IMR-90 (cell line): Measurements from ENCODE around the gene SNAPIN. TPM values are rescaled to one million over a fixed set of nuclear protein-coding genes. Genes with fewer than 3 reads are reported as not detected.

Experiments
- ATAC-seq: fragments of 200-7000 bp; cut with Tn5 transposase; 2 replicates; pipeline ENCODE4 v1.9.1; 2020; ENCODE audit warnings: low read depth, mild to moderate bottlenecking, moderate library complexity
- BruUV-seq: library from RNA; stranded (reverse); fragments of 400-500 nt; replicated peaks from 2 replicates; lab custom pipeline; 2021; lab: Mats Ljungman, UMichigan
- CTCF ChIA-PET: fragments of 300-600 bp; formaldehyde crosslinking; extraction: SDS; loops from one replicate; lab custom pipeline; 2021; ENCODE audit warnings: antibody characterized with exemption; lab: Yijun Ruan, JAX
- POLR2A ChIA-PET: fragments of 300-600 bp; sonication (Branson Sonifier 250); formaldehyde crosslinking; loops from one replicate; lab custom pipeline; 2022; ENCODE audit warnings: antibody characterized with exemption; ENCODE audit not compliant: unreplicated experiment; lab: Charles Lee
- DNase-seq: peaks from one replicate; pipeline ENCODE4 v3.0.0; 2013
- H2AFZ ChIP-seq: replicated peaks from 2 replicates; pipeline ENCODE3; 2013; ENCODE audit warnings: low read length, mild to moderate bottlenecking; ENCODE audit not compliant: poor library complexity
- H2AK5ac ChIP-seq: 2 replicates; pipeline ENCODE4 v1.6.1; 2013; ENCODE audit warnings: low read depth, low read length, inconsistent platforms
- H2AK9ac ChIP-seq: replicated peaks from 2 replicates; pipeline ENCODE3; 2013; ENCODE audit warnings: mild to moderate bottlenecking, low read depth, low read length, moderate library complexity; ENCODE audit not compliant: poor library complexity
- H2BK120ac ChIP-seq: 2 replicates; pipeline ENCODE4 v1.6.1; 2013; ENCODE audit warnings: low read depth, low read length, inconsistent platforms
- H2BK15ac ChIP-seq: 3 replicates; pipeline ENCODE4 v1.6.1; 2013; ENCODE audit warnings: low read depth, low read length, inconsistent platforms
- H2BK20ac ChIP-seq: 2 replicates; pipeline ENCODE4 v1.6.1; 2013; ENCODE audit warnings: low read depth, mild to moderate bottlenecking, inconsistent platforms, low read length, moderate library complexity
- H2BK5ac ChIP-seq: 2 replicates; pipeline ENCODE4 v1.6.1; 2013; ENCODE audit warnings: mild to moderate bottlenecking, low read depth, low read length, inconsistent platforms; ENCODE audit not compliant: poor library complexity, severe bottlenecking
- H3K14ac ChIP-seq: replicated peaks from 2 replicates; pipeline ENCODE4 v1.6.1; 2013; ENCODE audit warnings: low read depth, low read length, inconsistent platforms
- H3K18ac ChIP-seq: 2 replicates; pipeline ENCODE4 v1.6.1; 2013; ENCODE audit warnings: low read depth, low read length, control low read depth
- H3K23ac ChIP-seq: 2 replicates; pipeline ENCODE4 v1.6.1; 2013; ENCODE audit warnings: low read depth, low read length, inconsistent platforms
- H3K27ac ChIP-seq: 2 replicates; pipeline ENCODE4 v1.5.1; 2013; ENCODE audit warnings: mild to moderate bottlenecking, control low read depth, low read length; ENCODE audit not compliant: insufficient read depth
- H3K27me3 ChIP-seq: 2 replicates; pipeline ENCODE4 v1.6.1; 2013; ENCODE audit warnings: low read length; ENCODE audit not compliant: control insufficient read depth, insufficient read depth
- H3K36me3 ChIP-seq: 2 replicates; pipeline ENCODE4 v1.6.1; 2013; ENCODE audit warnings: low read length, mixed read lengths; ENCODE audit not compliant: control insufficient read depth, insufficient read depth
- H3K4ac ChIP-seq: 2 replicates; pipeline ENCODE4 v1.6.1; 2013; ENCODE audit warnings: low read depth, low read length, inconsistent platforms
- H3K4me1 ChIP-seq: 2 replicates; pipeline ENCODE4 v1.6.1; 2013; ENCODE audit warnings: low read length, mixed read lengths; ENCODE audit not compliant: control insufficient read depth, insufficient read depth
- H3K4me2 ChIP-seq: 2 replicates; pipeline ENCODE4 v1.6.1; 2013; ENCODE audit warnings: low read depth, mild to moderate bottlenecking, control low read depth, low read length, moderate library complexity
- H3K4me3 ChIP-seq: 2 replicates; pipeline ENCODE4 v1.5.1; 2013; ENCODE audit warnings: low read depth, mild to moderate bottlenecking, control low read depth, low read length, moderate library complexity; ENCODE audit not compliant: insufficient read depth
- H3K56ac ChIP-seq: 2 replicates; pipeline ENCODE4 v1.6.1; 2013; ENCODE audit warnings: low read length, inconsistent platforms; ENCODE audit not compliant: insufficient read depth; ENCODE audit errors: extremely low read depth
- H3K79me1 ChIP-seq, 2 experiments: 2 replicates each; pipeline ENCODE4 v1.6.1; 2013; ENCODE audit warnings: low read length in 2 of 2, inconsistent platforms in 1 of 2, low read depth in 1 of 2
- H3K9ac ChIP-seq: 2 replicates; pipeline ENCODE4 v1.6.1; 2013; ENCODE audit warnings: low read depth, low read length, control low read depth
- H3K9me1 ChIP-seq: 2 replicates; pipeline ENCODE4 v1.6.1; 2013; ENCODE audit warnings: low read length, inconsistent platforms; ENCODE audit not compliant: insufficient read depth
- H3K9me3 ChIP-seq: 2 replicates; pipeline ENCODE4 v1.6.1; 2013; ENCODE audit warnings: low read length; ENCODE audit not compliant: control insufficient read depth, insufficient read depth
- H4K20me1 ChIP-seq: 2 replicates; pipeline ENCODE4 v1.6.1; 2013; ENCODE audit warnings: low read length, inconsistent platforms; ENCODE audit not compliant: insufficient read depth
- H4K5ac ChIP-seq: 2 replicates; pipeline ENCODE4 v1.6.1; 2013; ENCODE audit warnings: mild to moderate bottlenecking, low read depth, low read length, control low read depth
- H4K8ac ChIP-seq, 2 experiments: 2 replicates each; pipeline ENCODE4 v1.6.1; 2013; ENCODE audit warnings: low read depth in 2 of 2, low read length in 2 of 2, control low read depth in 1 of 2, inconsistent platforms in 1 of 2
- H4K91ac ChIP-seq: 2 replicates; pipeline ENCODE4 v1.6.1; 2013; ENCODE audit warnings: low read depth, low read length, inconsistent platforms; ENCODE audit not compliant: insufficient read depth
- BHLHE40 ChIP-seq: fragments of 150-350 bp; IDR thresholded peaks from 2 replicates; pipeline ENCODE4 v1.6.1; 2016; ENCODE audit warnings: mild to moderate bottlenecking, low read depth, low read length
- CEBPB ChIP-seq: IDR thresholded peaks from 2 replicates; pipeline ENCODE4 v1.6.1; 2012; ENCODE audit warnings: low read depth, low read length, improper control_type of control experiment
- CHD1 ChIP-seq: IDR thresholded peaks from 2 replicates; pipeline ENCODE4 v1.6.1; 2012; ENCODE audit warnings: low read depth, low read length, improper control_type of control experiment
- FOS ChIP-seq: fragments of 150-350 bp; IDR thresholded peaks from 2 replicates; pipeline ENCODE4 v1.6.1; 2016; ENCODE audit warnings: low read depth, low read length
- MAFK ChIP-seq: IDR thresholded peaks from 2 replicates; pipeline ENCODE4 v1.6.1; 2012; ENCODE audit warnings: low read depth, low read length, improper control_type of control experiment
- MAZ ChIP-seq: IDR thresholded peaks from 2 replicates; pipeline ENCODE4 v1.6.1; 2012; ENCODE audit warnings: low read depth, mild to moderate bottlenecking, low read length, improper control_type of control experiment, moderate library complexity, borderline replicate concordance
- MXI1 ChIP-seq: IDR thresholded peaks from 2 replicates; pipeline ENCODE4 v1.6.1; 2012; ENCODE audit warnings: low read depth, mild to moderate bottlenecking, low read length, moderate library complexity, borderline replicate concordance
- NFE2L2 ChIP-seq: fragments of 150-350 bp; IDR thresholded peaks from 2 replicates; pipeline ENCODE4 v1.6.1; 2016; ENCODE audit warnings: low read depth, mild to moderate bottlenecking, low read length
- POLR2A ChIP-seq: IDR thresholded peaks from 2 replicates; pipeline ENCODE4 v1.6.1; 2012; ENCODE audit warnings: mild to moderate bottlenecking, low read depth, low read length
- RAD21 ChIP-seq: IDR thresholded peaks from 2 replicates; pipeline ENCODE4 v1.6.1; 2012; ENCODE audit warnings: low read length, improper control_type of control experiment
- RCOR1 ChIP-seq: IDR thresholded peaks from 2 replicates; pipeline ENCODE4 v1.6.1; 2012; ENCODE audit warnings: mild to moderate bottlenecking, low read length, improper control_type of control experiment; ENCODE audit not compliant: insufficient replicate concordance
- RFX5 ChIP-seq: IDR thresholded peaks from 2 replicates; pipeline ENCODE4 v1.8.0; 2012; ENCODE audit warnings: low read depth, mild to moderate bottlenecking, low read length, moderate library complexity
- SMC3 ChIP-seq: fragments of 150-350 bp; IDR thresholded peaks from 2 replicates; pipeline ENCODE4 v1.6.1; 2016; ENCODE audit warnings: low read depth, mild to moderate bottlenecking, antibody characterized with exemption, low read length, moderate library complexity
- WGBS, 2 experiments: methylation state at CpG; one replicate each; pipeline versions ENCODE4 v1.1.5 to v1.1.7; 2013; ENCODE audit warnings: missing lambda C conversion rate in 2 of 2; ENCODE audit not compliant: insufficient read length in 1 of 2; ENCODE audit errors: extremely low coverage in 2 of 2; 5-methylcytosine and 5-hydroxymethylcytosine counted together
- dilution Hi-C: fragments of 300-500 bp; cut with HindIII; formaldehyde crosslinking; loops from one replicate; pipeline ENCODE4 v1.14.3; 2018; ENCODE audit warnings: low sequenced_read_pairs; ENCODE audit not compliant: unreplicated experiment
- in situ Hi-C: fragments of 300-500 bp; cut with MboI; formaldehyde crosslinking; loops from 3 replicates; pipeline ENCODE4 v1.14.3; 2019; ENCODE audit warnings: low sequenced_read_pairs, inconsistent platforms, mixed read lengths
- intact Hi-C: fragments of 100-400 bp; cut with micrococcal nuclease; formaldehyde crosslinking; loops from 2 replicates; pipeline ENCODE4 v1.10.0; 2022
- polyA plus RNA-seq, 3 experiments: library from polyadenylated mRNA; depleted of rRNA; stranded (reverse); fragments of >200 nt; gene quantifications; 2 replicates each; pipeline ENCODE4 v1.2.3, GENCODE V29; 2012; ENCODE audit warnings: low replicate concordance in 1 of 3
- total RNA-seq: library from RNA; depleted of rRNA; stranded (reverse); fragments of >200 nt; gene quantifications from 2 replicates; pipeline ENCODE4 v1.2.3, GENCODE V29; 2012
- TF ChIP-seq, protein P1 (sequence below): fragments of 150-350 bp; IDR thresholded peaks from 2 replicates; pipeline ENCODE4 v1.6.1; 2016; ENCODE audit warnings: low read depth, mild to moderate bottlenecking, low read length, moderate library complexity, borderline replicate concordance
- TF ChIP-seq, protein P2 (sequence below): conservative IDR thresholded peaks from 2 replicates; pipeline ENCODE4 v1.5.1; 2012; ENCODE audit warnings: mild to moderate bottlenecking, low read depth, low read length, improper control_type of control experiment
- TF ChIP-seq, protein P3 (sequence below): fragments of 150-350 bp; IDR thresholded peaks from 2 replicates; pipeline ENCODE4 v1.6.1; 2017; ENCODE audit warnings: mild to moderate bottlenecking, antibody characterized with exemption, low read length, low read depth

SNAPIN gene
- total and polyA plus RNA-seq, 2 of the 4 experiments (the other 2 are of a cell fraction): 37.4 to 40.9 TPM

DNA sequence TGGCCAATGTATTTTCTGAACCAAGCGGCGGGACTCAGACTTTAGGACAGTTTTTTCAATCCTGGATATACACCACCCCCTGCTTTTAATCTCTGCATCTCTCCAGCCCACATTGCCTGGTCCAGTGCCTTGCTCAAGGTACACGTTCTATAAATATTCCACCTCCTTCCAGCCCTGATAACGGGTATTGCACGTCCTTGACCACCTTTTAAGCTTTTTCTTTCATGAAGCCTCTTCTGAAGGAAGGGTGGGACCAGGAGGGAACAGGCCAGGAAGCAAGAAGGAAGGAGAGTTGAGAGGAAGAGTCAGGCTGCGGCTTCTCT is 49.0 kb upstream of the SNAPIN start:
- WGBS, 2 experiments: 85% methylated on average over 2 of the region's 6 CpGs; no CpG with 5 or more reads in 1 of the 2 experiments
- DNase-seq: no peak
- H3K14ac ChIP-seq: 0 out of 2 replicates have a peak overlapping the region, but pooled peaks have one; percentile 20
- dilution Hi-C loops (no loop called here), intact Hi-C loops (no loop called here), in situ Hi-C loops (no loop called here)
- peak overlapping the region; percentile 74; the same call in 1 of the 2 replicates for H3K56ac ChIP-seq
- H4K91ac ChIP-seq: peak overlapping the region; percentile 72
- H3K4me3 ChIP-seq: no peak overlapping the region
- peak overlapping the region; percentile 92; the same call in 1 of the 2 replicates for H3K4me2 ChIP-seq
- peak overlapping the region; percentile 92 for H3K4ac ChIP-seq
- peaks cover 15 to 66% of the 10 kb centered on the region in 2 experiments for H3K79me1 ChIP-seq
- no peak overlapping the region; the same call in none of the 2 replicates for H4K5ac ChIP-seq
- ATAC-seq: no peak
- H3K9ac ChIP-seq: no peak overlapping the region
- TF ChIP-seq BHLHE40 (no peak), FOS (no peak), MXI1 (no peak), SMC3 (no peak), RCOR1 (no peak), MAZ (no peak), CHD1 (no peak), RAD21 (no peak), POLR2A (no peak), MAFK (no peak), RFX5 (no peak), CEBPB (no peak), NFE2L2 (no peak)
- TF ChIP-seq, protein P1, sequence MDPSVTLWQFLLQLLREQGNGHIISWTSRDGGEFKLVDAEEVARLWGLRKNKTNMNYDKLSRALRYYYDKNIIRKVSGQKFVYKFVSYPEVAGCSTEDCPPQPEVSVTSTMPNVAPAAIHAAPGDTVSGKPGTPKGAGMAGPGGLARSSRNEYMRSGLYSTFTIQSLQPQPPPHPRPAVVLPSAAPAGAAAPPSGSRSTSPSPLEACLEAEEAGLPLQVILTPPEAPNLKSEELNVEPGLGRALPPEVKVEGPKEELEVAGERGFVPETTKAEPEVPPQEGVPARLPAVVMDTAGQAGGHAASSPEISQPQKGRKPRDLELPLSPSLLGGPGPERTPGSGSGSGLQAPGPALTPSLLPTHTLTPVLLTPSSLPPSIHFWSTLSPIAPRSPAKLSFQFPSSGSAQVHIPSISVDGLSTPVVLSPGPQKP: no peak
- TF ChIP-seq, protein P2, sequence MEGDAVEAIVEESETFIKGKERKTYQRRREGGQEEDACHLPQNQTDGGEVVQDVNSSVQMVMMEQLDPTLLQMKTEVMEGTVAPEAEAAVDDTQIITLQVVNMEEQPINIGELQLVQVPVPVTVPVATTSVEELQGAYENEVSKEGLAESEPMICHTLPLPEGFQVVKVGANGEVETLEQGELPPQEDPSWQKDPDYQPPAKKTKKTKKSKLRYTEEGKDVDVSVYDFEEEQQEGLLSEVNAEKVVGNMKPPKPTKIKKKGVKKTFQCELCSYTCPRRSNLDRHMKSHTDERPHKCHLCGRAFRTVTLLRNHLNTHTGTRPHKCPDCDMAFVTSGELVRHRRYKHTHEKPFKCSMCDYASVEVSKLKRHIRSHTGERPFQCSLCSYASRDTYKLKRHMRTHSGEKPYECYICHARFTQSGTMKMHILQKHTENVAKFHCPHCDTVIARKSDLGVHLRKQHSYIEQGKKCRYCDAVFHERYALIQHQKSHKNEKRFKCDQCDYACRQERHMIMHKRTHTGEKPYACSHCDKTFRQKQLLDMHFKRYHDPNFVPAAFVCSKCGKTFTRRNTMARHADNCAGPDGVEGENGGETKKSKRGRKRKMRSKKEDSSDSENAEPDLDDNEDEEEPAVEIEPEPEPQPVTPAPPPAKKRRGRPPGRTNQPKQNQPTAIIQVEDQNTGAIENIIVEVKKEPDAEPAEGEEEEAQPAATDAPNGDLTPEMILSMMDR: no peak
- TF ChIP-seq, protein P3, sequence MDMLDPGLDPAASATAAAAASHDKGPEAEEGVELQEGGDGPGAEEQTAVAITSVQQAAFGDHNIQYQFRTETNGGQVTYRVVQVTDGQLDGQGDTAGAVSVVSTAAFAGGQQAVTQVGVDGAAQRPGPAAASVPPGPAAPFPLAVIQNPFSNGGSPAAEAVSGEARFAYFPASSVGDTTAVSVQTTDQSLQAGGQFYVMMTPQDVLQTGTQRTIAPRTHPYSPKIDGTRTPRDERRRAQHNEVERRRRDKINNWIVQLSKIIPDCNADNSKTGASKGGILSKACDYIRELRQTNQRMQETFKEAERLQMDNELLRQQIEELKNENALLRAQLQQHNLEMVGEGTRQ: no peak
- no peaks in the 10 kb centered on the region for H3K27me3 ChIP-seq
- no peaks in the 10 kb centered on the region for H3K9me3 ChIP-seq
- peak overlapping the region; percentile 19; the same call in 1 of the 3 replicates for H2BK15ac ChIP-seq
- H3K23ac ChIP-seq: peak overlapping the region; percentile 54; the same call in 1 of the 2 replicates
- H4K20me1 ChIP-seq: peaks cover 11% of the 10 kb centered on the region; the same call in 1 of the 2 replicates
- peaks cover 17% of the 10 kb centered on the region for H3K9me1 ChIP-seq
- peak overlapping the region; percentile 91 for H2BK5ac ChIP-seq
- ChIA-PET POLR2A (no interaction called here), CTCF (interaction anchor here (1.2 kb wide), 1 partner anchor 98 kb away, joined by 3 read pairs; no protein-coding TSS in a partner anchor)
- BruUV-seq: no TSS peak
- H3K4me1 ChIP-seq: peaks cover 42% of the 10 kb centered on the region
- no peak overlapping the region; the same call in 1 of the 2 replicates for H3K18ac ChIP-seq
- H2BK120ac ChIP-seq: peak overlapping the region; percentile 72
- peaks cover 22% of the 10 kb centered on the region for H3K36me3 ChIP-seq
- peak overlapping the region; percentile 78 for H2AFZ ChIP-seq
- peak overlapping the region; percentile 34 for H2AK9ac ChIP-seq
- H2AK5ac ChIP-seq: peak overlapping the region; percentile 85; the same call in 1 of the 2 replicates
- peak overlapping the region; percentile 85 for H3K27ac ChIP-seq
- H2BK20ac ChIP-seq: peak overlapping the region; percentile 13; the same call in 1 of the 2 replicates
- H4K8ac ChIP-seq: peak overlapping the region; percentile 26 to 83
